ENCODE results near the gene AIFM1. TPM values are rescaled to one million over a fixed set of nuclear protein-coding genes. Genes with fewer than 3 reads are reported as not detected.

AIFM1 gene
- total and polyA plus RNA-seq, 9 donors: 14.1 to 27.8 (median 24.6) TPM

DNA sequence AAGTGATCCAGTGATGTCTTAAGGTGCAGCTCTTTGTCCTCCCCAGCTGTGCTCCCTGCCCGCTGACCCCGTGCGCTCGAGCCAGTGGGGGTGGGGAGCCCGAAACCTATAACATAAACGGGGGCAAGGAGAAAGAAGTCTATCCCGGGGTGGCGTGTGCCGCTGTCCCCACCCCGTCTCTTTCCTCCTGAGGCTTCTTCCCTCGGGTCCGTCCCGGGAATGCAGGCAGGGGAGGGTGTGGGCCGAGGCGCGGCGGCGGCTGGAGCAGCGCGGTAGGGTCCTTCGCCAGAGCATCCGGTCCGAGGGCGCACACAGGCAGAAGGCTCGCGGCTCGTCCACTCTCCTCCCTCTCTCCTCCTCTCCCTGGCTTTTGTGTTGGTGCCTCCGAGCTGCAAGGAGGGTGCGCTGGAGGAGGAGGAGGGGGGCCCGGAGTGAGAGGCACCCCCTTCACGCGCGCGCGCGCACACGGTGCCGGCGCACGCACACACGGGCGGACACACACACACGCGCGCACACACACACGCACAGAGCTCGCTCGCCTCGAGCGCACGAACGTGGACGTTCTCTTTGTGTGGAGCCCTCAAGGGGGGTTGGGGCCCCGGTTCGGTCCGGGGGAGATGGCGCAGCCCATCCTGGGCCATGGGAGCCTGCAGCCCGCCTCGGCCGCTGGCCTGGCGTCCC, 5.9 kb upstream of the AIFM1 start, which contains the start of gene RAB33A:
Gene RAB33A, plus strand, starts transcription at position 517 of the 681 bp plus-strand sequence. Its CDS starts 101 bp downstream, at position 618.
- Histone ChIP-seq H3K27me3 (ENCODE audit: control insufficient read depth, insufficient read depth, low read length) (peaks cover 38% of the 10 kb centered on the region), H3K9me3 (replicated peaks; ENCODE audit: control insufficient read depth, low read depth, low read length) (no peaks in the 10 kb centered on the region), H3K36me3 (ENCODE audit: control insufficient read depth, insufficient read depth, low read length) (no peaks in the 10 kb centered on the region), H3K4me3 (ENCODE audit: low read length) (peak within 1 kb of the TSS; percentile 37), H3K27ac (ENCODE audit: low read length) (no peak within 1 kb of the TSS), H3K4me1 (ENCODE audit: control insufficient read depth, insufficient read depth, low read length) (peaks cover 21% of the 10 kb centered on the region)
- WGBS (ENCODE audit: insufficient coverage): 51% methylated on average over 35 of the region's 61 CpGs
- DNase-seq: no peak

DNA sequence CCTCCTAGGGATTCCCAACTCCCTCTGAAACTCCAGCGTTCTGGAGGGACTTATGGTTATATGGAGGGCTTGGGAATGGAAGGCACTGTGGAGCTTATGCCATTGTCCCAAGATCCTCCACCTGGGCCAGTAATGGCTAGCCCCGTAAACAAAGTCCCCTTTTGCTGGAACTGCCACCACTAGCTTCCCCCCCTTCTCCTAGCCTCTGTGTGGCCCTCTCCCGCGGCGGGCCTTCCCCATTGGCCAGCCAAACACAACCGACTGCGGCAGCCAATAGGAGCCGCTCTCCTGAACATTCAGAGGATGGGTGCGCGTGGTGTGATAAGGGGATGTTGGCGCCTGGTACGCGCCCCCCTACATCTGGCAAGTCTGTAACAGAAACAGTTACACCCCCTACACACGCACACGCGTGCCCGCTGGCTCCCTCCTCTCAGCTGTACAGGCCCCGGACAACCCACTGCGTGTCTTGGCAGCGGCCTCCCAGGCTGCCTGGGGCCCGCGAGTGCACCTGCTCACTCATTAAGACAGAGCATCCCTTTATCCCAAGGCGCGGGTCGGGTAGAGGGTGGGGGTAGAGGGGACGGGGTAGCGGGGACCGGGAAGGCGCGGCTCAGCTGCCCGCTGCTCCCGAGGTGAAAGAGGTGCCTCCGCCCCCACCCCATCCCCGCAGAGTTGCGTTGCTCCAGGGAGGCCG, 5.3 kb upstream of the AIFM1 start:
- Histone ChIP-seq H3K4me1 (ENCODE audit: control insufficient read depth, insufficient read depth, low read length) (peaks cover 21% of the 10 kb centered on the region), H3K27me3 (ENCODE audit: control insufficient read depth, insufficient read depth, low read length) (peaks cover 34% of the 10 kb centered on the region), H3K27ac (ENCODE audit: low read length) (no peak overlapping the region), H3K4me3 (ENCODE audit: low read length) (peak overlapping the region; percentile 37), H3K36me3 (ENCODE audit: control insufficient read depth, insufficient read depth, low read length) (no peaks in the 10 kb centered on the region), H3K9me3 (replicated peaks; ENCODE audit: control insufficient read depth, low read depth, low read length) (no peaks in the 10 kb centered on the region)
- DNase-seq: no peak
- 72% methylated on average over 9 of the region's 36 CpGs for WGBS (ENCODE audit: insufficient coverage)

GRCh38 chrX:130167040-130167439, 1.4 kb upstream of the AIFM1 start:
- H3K27me3 ChIP-seq (ENCODE audit: control insufficient read depth, insufficient read depth, low read length): peaks cover 22% of the 10 kb centered on the region

DNA sequence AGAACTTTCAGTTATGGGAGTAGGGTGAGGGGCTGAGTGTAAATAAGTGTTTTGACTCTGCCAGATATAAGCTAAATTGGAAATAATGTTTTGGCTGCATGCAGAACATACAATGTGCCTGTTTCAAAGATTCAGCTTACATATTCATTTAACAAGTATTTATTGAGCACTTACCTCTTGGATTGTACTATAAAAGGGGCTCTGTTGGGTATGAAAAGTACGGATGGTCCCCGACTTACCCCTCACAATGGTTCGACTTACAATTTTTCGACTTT, 799 bp upstream of the AIFM1 start:
- Histone ChIP-seq H3K27me3 (ENCODE audit: control insufficient read depth, insufficient read depth, low read length) (peaks cover 16% of the 10 kb centered on the region), H3K9me3 (replicated peaks; ENCODE audit: control insufficient read depth, low read depth, low read length) (no peaks in the 10 kb centered on the region), H3K4me3 (ENCODE audit: low read length) (peak overlapping the region; percentile 61), H3K4me1 (ENCODE audit: control insufficient read depth, insufficient read depth, low read length) (peaks cover 6% of the 10 kb centered on the region), H3K36me3 (ENCODE audit: control insufficient read depth, insufficient read depth, low read length) (no peaks in the 10 kb centered on the region), H3K27ac (ENCODE audit: low read length) (peak overlapping the region; percentile 99)
- no CpG with 5 or more reads among the region's 4 CpGs for WGBS (ENCODE audit: insufficient coverage)
- DNase-seq: no peak

More at GRCh38 chrX:130167040-130167439, 1.4 kb upstream of the AIFM1 start:
- Histone ChIP-seq H3K27ac (ENCODE audit: low read length) (peak overlapping the region; percentile 99), H3K4me3 (ENCODE audit: low read length) (no peak overlapping the region), H3K9me3 (replicated peaks; ENCODE audit: control insufficient read depth, low read depth, low read length) (no peaks in the 10 kb centered on the region), H3K4me1 (ENCODE audit: control insufficient read depth, insufficient read depth, low read length) (peaks cover 9% of the 10 kb centered on the region), H3K36me3 (ENCODE audit: control insufficient read depth, insufficient read depth, low read length) (no peaks in the 10 kb centered on the region)
- DNase-seq: no peak
- 70% methylated on average over 2 of the region's 4 CpGs for WGBS (ENCODE audit: insufficient coverage)

GRCh38 chrX:130165181-130165702, 399 bp downstream of the AIFM1 start:
- Histone ChIP-seq H3K27ac (ENCODE audit: low read length) (peak overlapping the region; percentile 99), H3K9me3 (replicated peaks; ENCODE audit: control insufficient read depth, low read depth, low read length) (no peaks in the 10 kb centered on the region), H3K4me1 (ENCODE audit: control insufficient read depth, insufficient read depth, low read length) (no peaks in the 10 kb centered on the region), H3K27me3 (ENCODE audit: control insufficient read depth, insufficient read depth, low read length) (peaks cover 6% of the 10 kb centered on the region), H3K36me3 (ENCODE audit: control insufficient read depth, insufficient read depth, low read length) (no peaks in the 10 kb centered on the region), H3K4me3 (ENCODE audit: low read length) (peak overlapping the region; percentile 61)
- 31% methylated on average over 29 of the region's 32 CpGs for WGBS (ENCODE audit: insufficient coverage)
- DNase-seq: peak; percentile 64

DNA sequence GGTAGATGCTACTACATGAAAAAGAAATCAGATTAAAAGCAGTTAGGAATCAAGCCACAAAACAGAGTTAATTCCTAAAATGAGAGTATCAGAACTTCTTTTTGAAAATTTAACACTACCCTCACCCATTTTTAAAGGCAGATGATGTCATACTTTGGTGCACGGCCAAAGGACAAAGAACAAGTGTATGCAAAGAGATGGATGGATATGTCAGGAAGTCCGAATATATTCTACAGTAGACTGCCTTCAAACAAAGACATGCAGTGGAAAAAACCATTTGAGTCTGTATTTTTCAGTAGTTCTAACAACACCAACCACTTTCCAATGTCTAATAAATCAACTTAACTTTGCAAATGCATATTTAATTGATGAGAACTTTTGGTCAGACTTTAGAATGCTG, 2.2 kb downstream of the AIFM1 start:
- no peak overlapping the region for H3K27ac ChIP-seq (ENCODE audit: low read length)
- H3K36me3 ChIP-seq (ENCODE audit: control insufficient read depth, insufficient read depth, low read length): no peaks in the 10 kb centered on the region
- peaks cover 6% of the 10 kb centered on the region for H3K27me3 ChIP-seq (ENCODE audit: control insufficient read depth, insufficient read depth, low read length)
- no peaks in the 10 kb centered on the region for H3K9me3 ChIP-seq (replicated peaks; ENCODE audit: control insufficient read depth, low read depth, low read length)
- H3K4me1 ChIP-seq (ENCODE audit: control insufficient read depth, insufficient read depth, low read length): no peaks in the 10 kb centered on the region
- DNase-seq: no peak
- WGBS (ENCODE audit: insufficient coverage): no CpG with 5 or more reads among the region's 2 CpGs
- H3K4me3 ChIP-seq (ENCODE audit: low read length): no peak overlapping the region

GRCh38 chrX:130162094-130162735, 3.4 kb downstream of the AIFM1 start:
- 26% methylated on average over 2 of the region's 6 CpGs for WGBS (ENCODE audit: insufficient coverage)
- Histone ChIP-seq H3K27me3 (ENCODE audit: control insufficient read depth, insufficient read depth, low read length) (peaks cover 3% of the 10 kb centered on the region), H3K9me3 (replicated peaks; ENCODE audit: control insufficient read depth, low read depth, low read length) (no peaks in the 10 kb centered on the region), H3K4me1 (ENCODE audit: control insufficient read depth, insufficient read depth, low read length) (no peaks in the 10 kb centered on the region), H3K36me3 (ENCODE audit: control insufficient read depth, insufficient read depth, low read length) (no peaks in the 10 kb centered on the region), H3K4me3 (ENCODE audit: low read length) (no peak overlapping the region), H3K27ac (ENCODE audit: low read length) (no peak overlapping the region)
- DNase-seq: no peak

DNA sequence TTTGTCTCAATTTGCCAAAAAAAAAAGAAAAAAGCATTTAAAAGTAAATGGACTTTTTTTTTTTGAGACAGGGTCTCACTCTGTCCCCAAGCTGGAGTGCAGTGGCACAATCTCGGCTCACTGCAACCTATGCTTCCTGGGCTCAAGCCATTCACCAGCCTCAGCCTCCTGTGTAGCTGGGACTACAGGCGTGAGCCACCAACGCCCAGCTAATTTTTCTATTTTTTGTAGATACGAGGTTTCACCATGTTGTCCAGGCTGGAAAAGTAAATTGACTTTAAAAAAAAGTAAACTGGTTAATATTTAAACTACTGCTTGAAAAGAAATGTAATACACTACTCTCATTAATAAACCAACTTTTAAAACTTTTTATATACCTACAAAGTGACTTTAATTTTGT, 5.9 kb downstream of the AIFM1 start:
- H3K36me3 ChIP-seq (ENCODE audit: control insufficient read depth, insufficient read depth, low read length): no peaks in the 10 kb centered on the region
- H3K4me3 ChIP-seq (ENCODE audit: low read length): no peak overlapping the region
- H3K9me3 ChIP-seq (replicated peaks; ENCODE audit: control insufficient read depth, low read depth, low read length): no peaks in the 10 kb centered on the region
- no peak for DNase-seq
- H3K27me3 ChIP-seq (ENCODE audit: control insufficient read depth, insufficient read depth, low read length): no peaks in the 10 kb centered on the region
- no peak overlapping the region for H3K27ac ChIP-seq (ENCODE audit: low read length)
- 80% methylated on average over 1 of the region's 4 CpGs for WGBS (ENCODE audit: insufficient coverage)
- no peaks in the 10 kb centered on the region for H3K4me1 ChIP-seq (ENCODE audit: control insufficient read depth, insufficient read depth, low read length)

- no peak for DNase-seq
- Histone ChIP-seq H3K4me1 (ENCODE audit: control insufficient read depth, insufficient read depth, low read length) (no peaks in the 10 kb centered on the region), H3K27me3 (ENCODE audit: control insufficient read depth, insufficient read depth, low read length) (no peaks in the 10 kb centered on the region), H3K4me3 (ENCODE audit: low read length) (no peak overlapping the region), H3K36me3 (ENCODE audit: control insufficient read depth, insufficient read depth, low read length) (no peaks in the 10 kb centered on the region), H3K27ac (ENCODE audit: low read length) (no peak overlapping the region), H3K9me3 (replicated peaks; ENCODE audit: control insufficient read depth, low read depth, low read length) (no peaks in the 10 kb centered on the region)
- WGBS (ENCODE audit: insufficient coverage): 86% methylated on average over 1 of the region's 2 CpGs
These were observed 7.3 kb downstream of the AIFM1 start for GRCh38 chrX:130158311-130158710.

DNA sequence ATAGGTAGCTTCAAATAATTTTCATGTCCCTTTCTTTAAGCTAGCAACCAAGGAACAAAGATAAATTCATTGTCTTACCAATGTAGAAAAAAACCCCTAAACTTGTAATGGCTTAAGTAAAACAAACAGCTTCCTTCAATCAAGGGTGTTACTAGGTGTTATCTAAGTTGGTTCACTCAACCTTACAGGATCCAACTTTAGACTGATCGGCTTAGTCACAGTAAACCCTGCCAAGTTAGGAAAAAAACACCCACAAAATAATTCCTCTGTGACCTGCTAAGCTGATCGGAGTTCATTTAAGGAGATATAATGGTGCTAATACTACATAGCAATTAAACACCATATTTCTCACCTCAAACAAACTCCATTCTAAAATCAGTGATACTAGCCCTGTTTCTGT, 10.1 kb downstream of the AIFM1 start:
- no peak overlapping the region for H3K27ac ChIP-seq (ENCODE audit: low read length)
- H3K4me3 ChIP-seq (ENCODE audit: low read length): no peak overlapping the region
- no peak for DNase-seq
- no peaks in the 10 kb centered on the region for H3K36me3 ChIP-seq (ENCODE audit: control insufficient read depth, insufficient read depth, low read length)
- WGBS (ENCODE audit: insufficient coverage): no CpG with 5 or more reads among the region's 2 CpGs
- no peaks in the 10 kb centered on the region for H3K27me3 ChIP-seq (ENCODE audit: control insufficient read depth, insufficient read depth, low read length)
- no peaks in the 10 kb centered on the region for H3K4me1 ChIP-seq (ENCODE audit: control insufficient read depth, insufficient read depth, low read length)
- no peaks in the 10 kb centered on the region for H3K9me3 ChIP-seq (replicated peaks; ENCODE audit: control insufficient read depth, low read depth, low read length)

Measured in muscle of leg (tissue), 11 donors.